HCT116 (cell line): ENCODE measurements around the gene HMGCL. TPM values are rescaled to one million over a fixed set of nuclear protein-coding genes. Genes with fewer than 3 reads are reported as not detected.

Experiments used
- ATAC-seq: fragments of 200-7000 bp; cut with Tn5 transposase; 2 replicates; pipeline ENCODE4 v1.9.1; 2020; ENCODE audit warnings: mild to moderate bottlenecking, moderate library complexity
- BruUV-seq: library from RNA; stranded (reverse); fragments of 400-500 nt; replicated peaks from 2 replicates; lab custom pipeline; 2021; lab: Mats Ljungman, UMichigan
- CTCF ChIA-PET: fragments of 300-600 bp; sonication (Branson Sonifier 250); formaldehyde crosslinking; loops from one replicate; lab custom pipeline; 2021; ENCODE audit warnings: antibody characterized with exemption; lab: Charles Lee
- POLR2A ChIA-PET: fragments of 300-600, 350-600 bp; sonication (Branson Sonifier 250); formaldehyde crosslinking; loops from one replicate; lab custom pipeline; 2021; ENCODE audit warnings: antibody characterized with exemption; lab: Charles Lee
- RAD21 ChIA-PET, 2 experiments: fragments of 300-600 bp; sonication (Branson Sonifier 250); formaldehyde crosslinking; loops; one replicate each; lab custom pipeline; 2023; ENCODE audit warnings: low total read pairs in 2 of 2; ENCODE audit not compliant: uncharacterized antibody in 2 of 2, unreplicated experiment in 2 of 2, low non-redundant PET in 1 of 2; lab: Charles Lee
- DNase-seq: peaks from one replicate; pipeline ENCODE4 v3.0.0-alpha.2; 2010; ENCODE audit warnings: low read depth, low spot score
- H2AFZ ChIP-seq: fragments of 200-600 bp; shearing (Covaris generic), sonication (generic); 2 replicates; pipeline ENCODE4 v1.6.1; 2017; ENCODE audit warnings: low read depth, mixed run types, mixed read lengths, antibody characterized with exemption, low read length; ENCODE audit not compliant: poor library complexity, severe bottlenecking
- H3K27ac ChIP-seq: 2 replicates; pipeline ENCODE4 v1.5.1; 2012; ENCODE audit warnings: low read depth, low read length
- H3K27me3 ChIP-seq: fragments of 200-600 bp; sonication (generic); 2 replicates; pipeline ENCODE4 v1.6.1; 2016; ENCODE audit warnings: mixed run types, low read length, mixed read lengths; ENCODE audit not compliant: insufficient read depth
- H3K36me3 ChIP-seq, 2 experiments: fragments of 200-500 bp in 1 of 2; fragments of 200-600 bp in 1 of 2; sonication (Bioruptor generic) in 1 of 2; sonication (generic) in 1 of 2; 2 replicates each; pipeline versions ENCODE4 v1.5.1 to v1.6.1; 2014 to 2016; ENCODE audit warnings: low read length in 2 of 2, inconsistent platforms in 1 of 2, mixed read lengths in 1 of 2, mixed run types in 1 of 2; ENCODE audit not compliant: insufficient read depth in 2 of 2, control insufficient read depth in 1 of 2
- H3K4me1 ChIP-seq, 2 experiments: fragments of 200-600 bp in 1 of 2; sonication (generic) in 1 of 2; 2 replicates each; pipeline versions ENCODE4 v1.5.1 to v1.6.1; 2012 to 2017; ENCODE audit warnings: low read length in 2 of 2, inconsistent platforms in 1 of 2, mild to moderate bottlenecking in 1 of 2, mixed read lengths in 1 of 2, mixed run types in 1 of 2, moderate library complexity in 1 of 2; ENCODE audit not compliant: insufficient read depth in 2 of 2, control insufficient read depth in 1 of 2
- H3K4me2 ChIP-seq: fragments of 200-600 bp; sonication (generic); 2 replicates; pipeline ENCODE4 v1.6.1; 2017; ENCODE audit warnings: mixed run types, low read length, mixed read lengths
- H3K4me3 ChIP-seq, 2 experiments: fragments of 200-600 bp in 1 of 2; sonication (generic) in 1 of 2; replicated peaks in 1 of 2; 2 replicates each; pipeline ENCODE4 v1.5.1; 2011 to 2016; ENCODE audit warnings: low read length in 2 of 2, control low read depth in 1 of 2, low read depth in 1 of 2, mild to moderate bottlenecking in 1 of 2, mixed read lengths in 1 of 2, mixed run types in 1 of 2
- H3K79me2 ChIP-seq: fragments of 200-600 bp; sonication (generic); 2 replicates; pipeline ENCODE4 v1.6.1; 2017; ENCODE audit warnings: mild to moderate bottlenecking, mixed run types, low read length, moderate library complexity, mixed read lengths; ENCODE audit not compliant: insufficient read depth
- H3K9ac ChIP-seq: fragments of 200-600 bp; sonication (generic); 2 replicates; pipeline ENCODE4 v1.6.1; 2016; ENCODE audit warnings: low read length, mixed read lengths
- H3K9me2 ChIP-seq: fragments of 200-600 bp; sonication (generic), shearing (Covaris generic); 2 replicates; pipeline ENCODE4 v1.6.1; 2017; ENCODE audit warnings: mixed run types, mild to moderate bottlenecking, moderate library complexity; ENCODE audit not compliant: insufficient read depth
- H3K9me3 ChIP-seq, 2 experiments: fragments of 200-500 bp in 1 of 2; fragments of 200-600 bp in 1 of 2; sonication (Bioruptor generic) in 1 of 2; sonication (generic) in 1 of 2; 2 replicates each; pipeline ENCODE4 v1.6.1; 2014 to 2017; ENCODE audit warnings: low read length in 2 of 2, mixed read lengths in 2 of 2, inconsistent platforms in 1 of 2, low read depth in 1 of 2, mild to moderate bottlenecking in 1 of 2, mixed run types in 1 of 2, moderate library complexity in 1 of 2; ENCODE audit not compliant: control insufficient read depth in 1 of 2, insufficient read depth in 1 of 2
- H4K20me1 ChIP-seq: fragments of 200-600 bp; sonication (generic), shearing (Covaris generic); 2 replicates; pipeline ENCODE4 v1.6.1; 2017; ENCODE audit warnings: mixed run types, mild to moderate bottlenecking, moderate library complexity; ENCODE audit not compliant: insufficient read depth
- ATF3 ChIP-seq: IDR thresholded peaks from 2 replicates; pipeline ENCODE4 v1.6.1; 2012
- CEBPB ChIP-seq: IDR thresholded peaks from 2 replicates; pipeline ENCODE4 v1.6.1; 2012; ENCODE audit warnings: low read depth
- EGR1 ChIP-seq: IDR thresholded peaks from 2 replicates; pipeline ENCODE4 v1.6.1; 2012; ENCODE audit warnings: low read depth
- EZH2phosphoT487 ChIP-seq: fragments of 200-600 bp; IDR thresholded peaks from 2 replicates; pipeline ENCODE4 v1.6.1; 2018; ENCODE audit warnings: antibody characterized with exemption, borderline replicate concordance
- POLR2A ChIP-seq: IDR thresholded peaks from 2 replicates; pipeline ENCODE4 v1.7.0; 2011; ENCODE audit warnings: borderline replicate concordance; ENCODE audit not compliant: insufficient read depth, insufficient read length; ENCODE audit errors: extremely low read depth
- SIN3A ChIP-seq: IDR thresholded peaks from 2 replicates; pipeline ENCODE4 v1.6.1; 2012; ENCODE audit warnings: low read depth
- SP1 ChIP-seq: IDR thresholded peaks from 2 replicates; pipeline ENCODE4 v1.6.1; 2012; ENCODE audit warnings: low read depth
- ZNF274 ChIP-seq: fragments of 200-500 bp; sonication (Bioruptor generic); IDR thresholded peaks from 2 replicates; pipeline ENCODE4 v1.6.1; 2014; ENCODE audit warnings: mild to moderate bottlenecking, low read depth, low read length, inconsistent platforms
- intact Hi-C: fragments of 100-400 bp; cut with micrococcal nuclease; formaldehyde crosslinking; loops from 2 replicates; pipeline ENCODE4 v1.10.0; 2022
- total RNA-seq: library from RNA; stranded (reverse); gene quantifications from one replicate; pipeline ENCODE4 v1.2.1, GENCODE V29; 2021; ENCODE audit not compliant: unreplicated experiment
- TF ChIP-seq, protein P1 (sequence below): IDR thresholded peaks from 2 replicates; pipeline ENCODE4 v1.6.1; 2011; ENCODE audit warnings: mild to moderate bottlenecking, low read length, moderate library complexity; ENCODE audit not compliant: insufficient replicate concordance; ENCODE audit errors: extremely low read depth

The HMGCL gene
- total RNA-seq, 1 experiment from 2014 or later: 36.2 TPM

DNA sequence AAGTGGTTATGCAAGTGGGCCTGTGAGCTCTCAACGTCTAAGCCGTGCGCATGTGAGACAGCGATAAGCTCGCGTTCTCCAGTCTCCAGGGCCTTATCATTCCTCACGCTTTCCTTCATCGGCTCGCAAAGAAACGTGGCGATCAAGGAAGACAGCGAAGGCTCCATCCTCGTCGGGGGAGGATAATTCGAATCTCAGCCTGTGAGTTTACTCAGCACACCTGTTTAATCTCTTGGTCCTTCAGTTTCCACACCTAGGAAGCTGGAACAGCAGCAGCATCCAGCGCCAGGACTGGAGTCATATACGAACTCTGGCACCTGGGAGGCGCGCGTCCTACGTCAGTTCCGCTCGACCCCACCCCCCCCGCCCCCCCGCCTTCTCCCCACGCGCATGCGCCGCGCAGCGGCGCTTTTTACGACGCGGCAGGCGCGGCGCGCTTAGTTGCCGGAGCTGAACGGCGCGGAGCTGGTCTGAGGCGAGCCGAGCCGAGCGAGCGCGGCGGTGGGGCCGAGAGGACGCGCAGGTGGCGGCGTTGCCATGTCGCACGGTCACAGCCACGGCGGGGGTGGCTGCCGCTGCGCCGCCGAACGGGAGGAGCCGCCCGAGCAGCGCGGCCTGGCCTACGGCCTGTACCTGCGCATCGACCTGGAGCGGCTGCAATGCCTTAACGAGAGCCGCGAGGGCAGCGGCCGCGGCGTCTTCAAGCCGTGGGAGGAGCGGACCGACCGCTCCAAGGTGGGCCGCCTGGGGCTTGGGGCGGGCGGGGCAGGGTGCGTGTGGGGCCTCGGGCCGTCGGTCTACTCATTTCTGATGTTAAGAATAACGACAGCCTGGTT, 47.0 kb downstream of the HMGCL start, which contains the start of gene PITHD1 (continued):
- TF ChIP-seq POLR2A: peak; percentile 64
- TF ChIP-seq ZNF274: no peak
- peak; percentile 92 for TF ChIP-seq SIN3A
- TF ChIP-seq, protein P1, sequence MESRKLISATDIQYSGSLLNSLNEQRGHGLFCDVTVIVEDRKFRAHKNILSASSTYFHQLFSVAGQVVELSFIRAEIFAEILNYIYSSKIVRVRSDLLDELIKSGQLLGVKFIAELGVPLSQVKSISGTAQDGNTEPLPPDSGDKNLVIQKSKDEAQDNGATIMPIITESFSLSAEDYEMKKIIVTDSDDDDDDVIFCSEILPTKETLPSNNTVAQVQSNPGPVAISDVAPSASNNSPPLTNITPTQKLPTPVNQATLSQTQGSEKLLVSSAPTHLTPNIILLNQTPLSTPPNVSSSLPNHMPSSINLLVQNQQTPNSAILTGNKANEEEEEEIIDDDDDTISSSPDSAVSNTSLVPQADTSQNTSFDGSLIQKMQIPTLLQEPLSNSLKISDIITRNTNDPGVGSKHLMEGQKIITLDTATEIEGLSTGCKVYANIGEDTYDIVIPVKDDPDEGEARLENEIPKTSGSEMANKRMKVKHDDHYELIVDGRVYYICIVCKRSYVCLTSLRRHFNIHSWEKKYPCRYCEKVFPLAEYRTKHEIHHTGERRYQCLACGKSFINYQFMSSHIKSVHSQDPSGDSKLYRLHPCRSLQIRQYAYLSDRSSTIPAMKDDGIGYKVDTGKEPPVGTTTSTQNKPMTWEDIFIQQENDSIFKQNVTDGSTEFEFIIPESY: no peak
- no peak for TF ChIP-seq CEBPB
- no peak for TF ChIP-seq EGR1
- no peak for TF ChIP-seq EZH2phosphoT487

GRCh38 chr1:23776217-23776616, 49.0 kb downstream of the HMGCL start:
- ATAC-seq (no peak), DNase-seq (no peak)
- H3K4me1 ChIP-seq: peaks cover 18 to 23% of the 10 kb centered on the region in 2 experiments
- no peak overlapping the region for H3K27ac ChIP-seq
- TF ChIP-seq ATF3: no peak
- no peak for TF ChIP-seq CEBPB
- TF ChIP-seq SP1: no peak
- no peak for TF ChIP-seq POLR2A
- TF ChIP-seq, protein P1: no peak
- H3K9me2 ChIP-seq: no peaks in the 10 kb centered on the region
- BruUV-seq: no TSS peak
- H2AFZ ChIP-seq: no peak overlapping the region
- H3K4me2 ChIP-seq: no peak overlapping the region
- peaks cover under 1 to 8% of the 10 kb centered on the region in 2 experiments; a peak in 2 of 4 replicates for H3K36me3 ChIP-seq
- intact Hi-C loops: no loop called here
- RAD21 ChIA-PET: no interaction called here
- no peak overlapping the region for H3K4me3 ChIP-seq
- no peaks in the 10 kb centered on the region for H3K9me3 ChIP-seq
- no peak overlapping the region for H3K9ac ChIP-seq
- H4K20me1 ChIP-seq: peaks cover 11% of the 10 kb centered on the region; the same call in 1 of the 2 replicates
- POLR2A ChIA-PET: interaction anchor here (0.5 kb wide), 1 partner anchor 63 kb away, joined by 3 read pairs; no protein-coding TSS in a partner anchor
- peaks cover 56% of the 10 kb centered on the region for H3K79me2 ChIP-seq
- CTCF ChIA-PET: no interaction called here
- H3K27me3 ChIP-seq: no peaks in the 10 kb centered on the region
